Mammary epithelial cell (primary cell): ENCODE results near the gene TECTA.

Source experiments
- CTCF ChIP-seq, 2 donors: IDR thresholded peaks in 1 of 2; conservative IDR thresholded peaks in 1 of 2; 2 replicates each; pipeline ENCODE4 v1.5.1; 2011 to 2012; ENCODE audit warnings: inconsistent platforms in 2 of 2, low read length in 2 of 2, mild to moderate bottlenecking in 2 of 2, control low read depth in 1 of 2, low read depth in 1 of 2; ENCODE audit not compliant: insufficient read depth in 1 of 2; ENCODE audit errors: extremely low read depth in 1 of 2
- EZH2 ChIP-seq: IDR thresholded peaks from 2 replicates; pipeline ENCODE4 v1.6.1; 2012; ENCODE audit warnings: low read length, inconsistent platforms, borderline replicate concordance

DNA sequence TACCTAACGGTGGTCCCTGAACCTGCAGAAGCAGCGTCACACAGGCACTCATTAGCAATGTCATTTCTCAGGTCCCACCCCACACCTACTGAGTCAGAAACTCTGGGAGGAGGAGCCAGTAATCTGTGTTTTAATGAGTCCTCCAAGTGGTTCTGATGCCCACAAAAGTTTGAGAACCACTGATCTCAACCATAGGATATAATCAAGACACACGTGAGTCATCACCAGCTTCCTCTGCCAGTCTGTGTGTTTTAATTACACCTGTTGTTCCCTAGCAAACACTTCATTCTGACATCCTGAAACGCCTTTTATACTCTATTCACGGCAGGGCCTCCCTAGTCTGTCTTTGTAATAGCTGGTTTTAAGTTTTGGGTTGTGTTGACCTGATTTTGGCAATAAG is 5.8 kb downstream of the TECTA start:
- TF ChIP-seq CTCF (conservative IDR thresholded peaks at IDR 0.05 in 1 of 2, IDR thresholded peaks at IDR 0.05 in 1 of 2; ENCODE audit: extremely low read depth in 1 of 2, insufficient read depth in 1 of 2, low read depth in 1 of 2, low read length in 2 of 2) (no peak), EZH2 (no peak)
